ENCODE data around the gene DYNLT2. TPM values are rescaled to one million over a fixed set of nuclear protein-coding genes. Genes with fewer than 3 reads are reported as not detected.

DYNLT2 gene
- total and polyA plus RNA-seq, 2 of the 13 experiments (the other 11 are each of a cell fraction or from before 2014, with no cell fraction given): 2.1 to 4.3 TPM

DNA sequence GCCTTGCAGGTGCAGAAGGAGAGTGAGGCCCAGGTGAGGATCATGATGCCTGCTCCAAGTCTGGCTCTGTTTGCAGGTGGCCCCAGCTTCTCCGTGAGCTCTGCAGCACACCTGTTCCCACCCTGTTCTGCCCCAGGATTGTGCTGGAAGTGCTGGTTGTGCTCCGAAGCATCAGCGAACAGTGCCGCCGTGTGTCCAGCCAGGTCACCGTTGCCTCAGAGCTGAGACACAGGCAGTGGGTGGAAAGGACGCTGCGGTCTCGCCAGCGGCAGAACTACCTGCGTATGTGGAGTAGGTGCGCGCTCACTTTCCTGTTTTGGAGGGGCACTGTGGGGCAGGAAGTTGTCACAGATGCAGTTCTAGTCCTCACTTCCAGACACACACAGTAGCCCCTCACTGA lies 25.0 kb upstream of the DYNLT2 start (continued):
- TF ChIP-seq, protein P1, sequence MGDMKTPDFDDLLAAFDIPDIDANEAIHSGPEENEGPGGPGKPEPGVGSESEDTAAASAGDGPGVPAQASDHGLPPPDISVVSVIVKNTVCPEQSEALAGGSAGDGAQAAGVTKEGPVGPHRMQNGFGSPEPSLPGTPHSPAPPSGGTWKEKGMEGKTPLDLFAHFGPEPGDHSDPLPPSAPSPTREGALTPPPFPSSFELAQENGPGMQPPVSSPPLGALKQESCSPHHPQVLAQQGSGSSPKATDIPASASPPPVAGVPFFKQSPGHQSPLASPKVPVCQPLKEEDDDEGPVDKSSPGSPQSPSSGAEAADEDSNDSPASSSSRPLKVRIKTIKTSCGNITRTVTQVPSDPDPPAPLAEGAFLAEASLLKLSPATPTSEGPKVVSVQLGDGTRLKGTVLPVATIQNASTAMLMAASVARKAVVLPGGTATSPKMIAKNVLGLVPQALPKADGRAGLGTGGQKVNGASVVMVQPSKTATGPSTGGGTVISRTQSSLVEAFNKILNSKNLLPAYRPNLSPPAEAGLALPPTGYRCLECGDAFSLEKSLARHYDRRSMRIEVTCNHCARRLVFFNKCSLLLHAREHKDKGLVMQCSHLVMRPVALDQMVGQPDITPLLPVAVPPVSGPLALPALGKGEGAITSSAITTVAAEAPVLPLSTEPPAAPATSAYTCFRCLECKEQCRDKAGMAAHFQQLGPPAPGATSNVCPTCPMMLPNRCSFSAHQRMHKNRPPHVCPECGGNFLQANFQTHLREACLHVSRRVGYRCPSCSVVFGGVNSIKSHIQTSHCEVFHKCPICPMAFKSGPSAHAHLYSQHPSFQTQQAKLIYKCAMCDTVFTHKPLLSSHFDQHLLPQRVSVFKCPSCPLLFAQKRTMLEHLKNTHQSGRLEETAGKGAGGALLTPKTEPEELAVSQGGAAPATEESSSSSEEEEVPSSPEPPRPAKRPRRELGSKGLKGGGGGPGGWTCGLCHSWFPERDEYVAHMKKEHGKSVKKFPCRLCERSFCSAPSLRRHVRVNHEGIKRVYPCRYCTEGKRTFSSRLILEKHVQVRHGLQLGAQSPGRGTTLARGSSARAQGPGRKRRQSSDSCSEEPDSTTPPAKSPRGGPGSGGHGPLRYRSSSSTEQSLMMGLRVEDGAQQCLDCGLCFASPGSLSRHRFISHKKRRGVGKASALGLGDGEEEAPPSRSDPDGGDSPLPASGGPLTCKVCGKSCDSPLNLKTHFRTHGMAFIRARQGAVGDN (CRISPR knock-in tag; IDR thresholded peaks at IDR 0.05): peak; percentile 13; the same call in 1 of the 2 replicates

DNA sequence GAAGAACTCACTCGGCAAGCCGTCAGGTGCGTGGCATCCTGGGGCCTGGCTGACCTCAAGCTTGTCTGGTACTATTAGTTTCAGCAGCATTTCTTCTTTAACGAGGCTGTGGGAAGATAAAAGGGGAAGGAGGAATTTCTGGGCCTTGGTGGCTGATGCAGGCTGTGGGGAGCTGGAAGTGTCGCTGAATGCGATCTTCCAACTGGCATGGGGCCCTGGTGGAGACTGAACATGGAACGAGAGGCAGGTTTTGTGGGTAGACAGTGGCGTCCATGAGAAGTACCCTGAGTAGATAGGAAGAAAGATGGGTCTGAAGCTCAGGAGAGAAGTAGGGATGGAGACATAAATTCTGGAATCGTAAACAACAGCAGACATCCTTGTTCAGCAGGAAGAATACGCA lies 23.9 kb upstream of the DYNLT2 start:
- Histone ChIP-seq H3K9ac (ENCODE audit: insufficient read depth, low read depth, low read length) (no peak overlapping the region), H4K20me1 (ENCODE audit: insufficient read depth, low read length) (no peaks in the 10 kb centered on the region), H3K79me2 (ENCODE audit: insufficient read depth, low read length) (no peaks in the 10 kb centered on the region), H3K27me3 (ENCODE audit: control insufficient read depth in 1 of 2, insufficient read depth in 2 of 2, low read length in 2 of 2) (no peaks in the 10 kb centered on the region), H3K4me1 (ENCODE audit: insufficient read depth, low read length) (peaks cover 8% of the 10 kb centered on the region), H3K27ac (ENCODE audit: extremely low read length, insufficient read depth, low read length) (no peak overlapping the region), H3K4me2 (ENCODE audit: low read depth, low read length) (no peak overlapping the region), H3K36me3 (replicated peaks in 1 of 2; ENCODE audit: control insufficient read depth in 1 of 2, insufficient read depth in 2 of 2, low read length in 2 of 2) (no peaks in the 10 kb centered on the region), H3K9me3 (ENCODE audit: low read length) (no peaks in the 10 kb centered on the region), H2AFZ (ENCODE audit: low read length) (no peak overlapping the region), H3K4me3 (replicated peaks in 1 of 3; ENCODE audit: insufficient read depth in 1 of 3, low read depth in 2 of 3, low read length in 3 of 3) (no peak overlapping the region)
- DNase-seq (ENCODE audit: low spot score) (no peak), ATAC-seq (no peak), FAIRE-seq (no peak)
- WGBS (ENCODE audit: low lambda C conversion rate): 89% methylated on average over 10 of the region's 10 CpGs
- intact Hi-C loops (cut with micrococcal nuclease; ENCODE audit: unreplicated experiment) (no loop called here), in situ Hi-C loops (cut with HindIII; ENCODE audit: extremely low pct_ligation_motif_present, low pct_unique_long_range_greater_than_20kb) (no loop called here)
- CTCF ChIA-PET (ENCODE audit: low intra/inter-chr PET ratio, low total read pairs): no interaction called here
- no peak for TF ChIP-seq ZNF558 (CRISPR knock-in tag; IDR thresholded peaks at IDR 0.05; ENCODE audit: borderline replicate concordance)
- no TSS peak for BruUV-seq (replicated peaks)
- POLR2A ChIA-PET: interaction anchor here (1.4 kb wide), 1 partner anchor 15 kb away, joined by 3 read pairs; no protein-coding TSS in a partner anchor

DNA sequence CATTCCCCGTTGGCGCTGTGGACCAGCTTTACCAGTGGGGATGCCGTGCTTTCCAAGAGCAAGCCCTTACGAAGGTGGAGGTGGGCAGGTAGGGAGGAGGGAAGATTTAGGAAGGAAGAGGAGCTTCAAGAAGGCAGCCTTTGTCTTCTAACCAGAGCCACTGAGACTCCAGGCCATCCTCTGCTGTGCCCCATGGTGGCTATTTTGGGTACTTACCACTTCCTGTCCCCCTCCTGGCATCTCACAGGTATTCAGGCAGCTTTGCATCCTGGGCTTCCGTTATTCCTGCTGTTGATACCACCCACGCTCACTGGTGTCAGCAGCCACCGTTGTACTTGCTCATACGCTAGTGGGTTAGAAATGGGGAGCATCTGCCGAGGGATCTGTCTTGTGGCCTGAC lies 23.0 kb upstream of the DYNLT2 start:
- FAIRE-seq (no peak), ATAC-seq (peak; percentile 66)
- 96% methylated on average over 9 of the region's 9 CpGs for whole genome bisulfite sequencing (ENCODE audit: low lambda C conversion rate)
- no peak for TF ChIP-seq ZNF839 (CRISPR knock-in tag; IDR thresholded peaks at IDR 0.05; ENCODE audit: borderline replicate concordance)
- no peak for TF ChIP-seq ATRX (CRISPR knock-in tag; IDR thresholded peaks at IDR 0.05; ENCODE audit: borderline replicate concordance)
- TF ChIP-seq, protein P2, sequence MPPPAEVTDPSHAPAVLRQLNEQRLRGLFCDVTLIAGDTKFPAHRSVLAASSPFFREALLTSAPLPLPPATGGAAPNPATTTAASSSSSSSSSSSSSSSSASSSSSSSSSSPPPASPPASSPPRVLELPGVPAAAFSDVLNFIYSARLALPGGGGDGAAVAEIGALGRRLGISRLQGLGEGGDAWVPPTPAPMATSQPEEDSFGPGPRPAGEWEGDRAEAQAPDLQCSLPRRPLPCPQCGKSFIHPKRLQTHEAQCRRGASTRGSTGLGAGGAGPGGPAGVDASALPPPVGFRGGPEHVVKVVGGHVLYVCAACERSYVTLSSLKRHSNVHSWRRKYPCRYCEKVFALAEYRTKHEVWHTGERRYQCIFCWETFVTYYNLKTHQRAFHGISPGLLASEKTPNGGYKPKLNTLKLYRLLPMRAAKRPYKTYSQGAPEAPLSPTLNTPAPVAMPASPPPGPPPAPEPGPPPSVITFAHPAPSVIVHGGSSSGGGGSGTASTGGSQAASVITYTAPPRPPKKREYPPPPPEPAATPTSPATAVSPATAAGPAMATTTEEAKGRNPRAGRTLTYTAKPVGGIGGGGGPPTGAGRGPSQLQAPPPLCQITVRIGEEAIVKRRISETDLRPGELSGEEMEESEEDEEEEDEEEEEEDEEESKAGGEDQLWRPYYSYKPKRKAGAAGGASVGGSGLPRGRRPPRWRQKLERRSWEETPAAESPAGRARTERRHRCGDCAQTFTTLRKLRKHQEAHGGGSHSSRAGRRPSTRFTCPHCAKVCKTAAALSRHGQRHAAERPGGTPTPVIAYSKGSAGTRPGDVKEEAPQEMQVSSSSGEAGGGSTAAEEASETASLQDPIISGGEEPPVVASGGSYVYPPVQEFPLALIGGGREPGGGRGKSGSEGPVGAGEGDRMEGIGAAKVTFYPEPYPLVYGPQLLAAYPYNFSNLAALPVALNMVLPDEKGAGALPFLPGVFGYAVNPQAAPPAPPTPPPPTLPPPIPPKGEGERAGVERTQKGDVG (CRISPR knock-in tag; IDR thresholded peaks at IDR 0.05; ENCODE audit: borderline replicate concordance): no peak
- TF ChIP-seq ZNF652 (CRISPR knock-in tag; IDR thresholded peaks at IDR 0.05; ENCODE audit: borderline replicate concordance, low read depth): no peak
- no peak for TF ChIP-seq ZNF207 (IDR thresholded peaks at IDR 0.05; ENCODE audit: borderline replicate concordance)
- no peak for TF ChIP-seq SRSF9 (IDR thresholded peaks at IDR 0.05; ENCODE audit: borderline replicate concordance, insufficient read depth, low read depth, low read length, poor library complexity, severe bottlenecking)
- TF ChIP-seq ZNF451 (CRISPR knock-in tag; IDR thresholded peaks at IDR 0.05): no peak

More for the DNA sequence above, 23.0 kb upstream of the DYNLT2 start:
- Histone ChIP-seq H3K27me3 (ENCODE audit: control insufficient read depth in 1 of 2, insufficient read depth in 2 of 2, low read length in 2 of 2) (no peaks in the 10 kb centered on the region), H3K9ac (ENCODE audit: insufficient read depth, low read depth, low read length) (no peak overlapping the region), H3K27ac (ENCODE audit: extremely low read length, insufficient read depth, low read length) (no peak overlapping the region), H2AFZ (ENCODE audit: low read length) (no peak overlapping the region), H3K36me3 (replicated peaks in 1 of 2; ENCODE audit: control insufficient read depth in 1 of 2, insufficient read depth in 2 of 2, low read length in 2 of 2) (no peaks in the 10 kb centered on the region), H3K4me3 (replicated peaks in 1 of 3; ENCODE audit: insufficient read depth in 1 of 3, low read depth in 2 of 3, low read length in 3 of 3) (no peak overlapping the region), H4K20me1 (ENCODE audit: insufficient read depth, low read length) (no peaks in the 10 kb centered on the region), H3K9me3 (ENCODE audit: low read length) (no peaks in the 10 kb centered on the region), H3K4me1 (ENCODE audit: insufficient read depth, low read length) (no peaks in the 10 kb centered on the region), H3K79me2 (ENCODE audit: insufficient read depth, low read length) (no peaks in the 10 kb centered on the region), H3K4me2 (ENCODE audit: low read depth, low read length) (no peak overlapping the region)
- ChIA-PET POLR2A (no interaction called here), CTCF (ENCODE audit: low intra/inter-chr PET ratio, low total read pairs) (no interaction called here)
- DNase-seq (ENCODE audit: low spot score): no peak
- intact Hi-C loops (cut with micrococcal nuclease; ENCODE audit: unreplicated experiment): no loop called here
- BruUV-seq (replicated peaks): no TSS peak
- in situ Hi-C loops (cut with HindIII; ENCODE audit: extremely low pct_ligation_motif_present, low pct_unique_long_range_greater_than_20kb): no loop called here

Measured in HepG2 (cell line).